H1 (cell line): Measurements from ENCODE around the gene OR4K1. TPM values are rescaled to one million over a fixed set of nuclear protein-coding genes. Genes with fewer than 3 reads are reported as not detected.

Experiments
- CTCF ChIA-PET: fragments of 300-600 bp; sonication (Branson Sonifier 250); formaldehyde crosslinking; loops from one replicate; lab custom pipeline; 2021; ENCODE audit not compliant: partially characterized antibody; lab: Charles Lee
- POLR2A ChIA-PET: fragments of 300-600 bp; sonication (Branson Sonifier 250); formaldehyde crosslinking; loops from one replicate; lab custom pipeline; 2021; ENCODE audit warnings: inconsistent platforms; ENCODE audit not compliant: partially characterized antibody; lab: Charles Lee
- DNase-seq, 2 experiments: peaks; one replicate each; pipeline versions ENCODE4 v3.0.0 to v3.0.0-alpha.2; 2010 to 2022; ENCODE audit warnings: low spot score in 2 of 2, low read depth in 1 of 2, mixed read lengths in 1 of 2
- FAIRE-seq: peaks from 2 replicates; lab custom pipeline; 2011; peaks lifted over from hg19 to GRCh38; lab: Jason Lieb, UNC
- H2AFZ ChIP-seq: 2 replicates; pipeline ENCODE4 v1.8.1; 2012; ENCODE audit warnings: low read length, inconsistent platforms
- H2AK5ac ChIP-seq: 2 replicates; pipeline ENCODE4 v1.6.1; 2013; ENCODE audit warnings: low read depth, low read length
- H2BK120ac ChIP-seq: replicated peaks from 2 replicates; pipeline ENCODE3; 2013; ENCODE audit warnings: low read depth, low read length, inconsistent platforms
- H2BK12ac ChIP-seq: 2 replicates; pipeline ENCODE4 v1.6.1; 2013; ENCODE audit warnings: low read depth, low read length
- H2BK15ac ChIP-seq: 2 replicates; pipeline ENCODE4 v1.6.1; 2013; ENCODE audit warnings: low read length
- H2BK20ac ChIP-seq: 2 replicates; pipeline ENCODE4 v1.6.1; 2013; ENCODE audit warnings: low read length
- H2BK5ac ChIP-seq: 2 replicates; pipeline ENCODE4 v1.6.1; 2013; ENCODE audit warnings: low read depth, low read length
- H3K14ac ChIP-seq: 2 replicates; pipeline ENCODE4 v1.6.1; 2013; ENCODE audit warnings: inconsistent platforms; ENCODE audit not compliant: insufficient read length
- H3K18ac ChIP-seq: 2 replicates; pipeline ENCODE4 v1.6.1; 2013; ENCODE audit warnings: low read length; ENCODE audit errors: extremely low read depth
- H3K23ac ChIP-seq: 2 replicates; pipeline ENCODE4 v1.6.1; 2013; ENCODE audit warnings: inconsistent platforms; ENCODE audit not compliant: insufficient read length
- H3K23me2 ChIP-seq: 2 replicates; pipeline ENCODE4 v1.6.1; 2013; ENCODE audit warnings: low read depth, low read length
- H3K27ac ChIP-seq: 2 replicates; pipeline ENCODE4 v1.6.1; 2011; ENCODE audit warnings: low read depth, low read length, inconsistent platforms
- H3K27me3 ChIP-seq, 4 experiments: replicated peaks in 1 of 4; 1 replicate in 1 of 4; 2 replicates in 3 of 4; pipeline versions ENCODE4 v1.6.1 to v1.8.1; 2011 to 2013; ENCODE audit warnings: low read length in 3 of 4, mild to moderate bottlenecking in 3 of 4, inconsistent platforms in 2 of 4, mixed read lengths in 2 of 4, moderate library complexity in 1 of 4; ENCODE audit not compliant: control insufficient read depth in 3 of 4, insufficient read depth in 3 of 4; ENCODE audit errors: extremely low read depth in 1 of 4
- H3K36me3 ChIP-seq, 4 experiments: 2 replicates each; pipeline versions ENCODE4 v1.6.1 to v1.8.1; 2011 to 2013; ENCODE audit warnings: mild to moderate bottlenecking in 4 of 4, low read length in 3 of 4, moderate library complexity in 2 of 4, control low read depth in 1 of 4, inconsistent platforms in 1 of 4; ENCODE audit not compliant: insufficient read depth in 4 of 4, control insufficient read depth in 2 of 4
- H3K4ac ChIP-seq: replicated peaks from 2 replicates; pipeline ENCODE3; 2013; ENCODE audit warnings: low read length, low read depth, mixed read lengths, inconsistent platforms; ENCODE audit not compliant: insufficient read length
- H3K4me1 ChIP-seq, 4 experiments: replicated peaks in 1 of 4; 1 replicate in 1 of 4; 2 replicates in 3 of 4; pipeline versions ENCODE4 v1.6.1 to v1.8.1; 2011 to 2013; ENCODE audit warnings: low read length in 3 of 4, inconsistent platforms in 2 of 4, mixed read lengths in 1 of 4; ENCODE audit not compliant: insufficient read depth in 4 of 4, control insufficient read depth in 3 of 4
- H3K4me2 ChIP-seq, 2 experiments: 2 replicates each; pipeline versions ENCODE4 v1.6.1 to v1.8.1; 2011 to 2013; ENCODE audit warnings: low read depth in 2 of 2, low read length in 2 of 2, control low read depth in 1 of 2, inconsistent platforms in 1 of 2, mild to moderate bottlenecking in 1 of 2; ENCODE audit not compliant: insufficient read depth in 1 of 2
- H3K4me3 ChIP-seq, 4 experiments: fragments of 200-600, 300-600 bp in 1 of 4; sonication (generic), shearing (Covaris generic), sonication (Bioruptor Twin) in 1 of 4; 2 replicates each; pipeline versions ENCODE4 v1.5.1 to v1.8.1; 2011 to 2016; ENCODE audit warnings: low read length in 4 of 4, low read depth in 3 of 4, control low read depth in 2 of 4, inconsistent platforms in 2 of 4, mild to moderate bottlenecking in 2 of 4, mixed read lengths in 1 of 4, moderate library complexity in 1 of 4; ENCODE audit not compliant: insufficient read depth in 2 of 4; ENCODE audit errors: extremely low read depth in 1 of 4
- H3K56ac ChIP-seq: replicated peaks from 2 replicates; pipeline ENCODE3; 2013; ENCODE audit warnings: low read depth, mild to moderate bottlenecking, mixed read lengths, low read length, inconsistent platforms; ENCODE audit not compliant: insufficient read length
- H3K79me1 ChIP-seq: 2 replicates; pipeline ENCODE4 v1.6.1; 2013; ENCODE audit warnings: low read depth, low read length, control low read depth
- H3K79me2 ChIP-seq, 2 experiments: 2 replicates each; pipeline versions ENCODE4 v1.6.1 to v1.8.1; 2012 to 2013; ENCODE audit warnings: low read length in 2 of 2, mild to moderate bottlenecking in 2 of 2, inconsistent platforms in 1 of 2; ENCODE audit not compliant: insufficient read depth in 2 of 2, control insufficient read depth in 1 of 2
- H3K9ac ChIP-seq, 4 experiments: replicated peaks in 1 of 4; 1 replicate in 1 of 4; 2 replicates in 3 of 4; pipeline versions ENCODE4 v1.6.1 to v1.8.1; 2011 to 2013; ENCODE audit warnings: low read depth in 3 of 4, low read length in 3 of 4, control low read depth in 2 of 4, mild to moderate bottlenecking in 2 of 4, moderate library complexity in 2 of 4, inconsistent platforms in 1 of 4; ENCODE audit errors: extremely low read depth in 1 of 4
- H3K9me3 ChIP-seq, 2 experiments: 2 replicates each; pipeline versions ENCODE4 v1.6.1 to v1.8.1; 2012 to 2013; ENCODE audit warnings: mild to moderate bottlenecking in 2 of 2, moderate library complexity in 2 of 2, control low read depth in 1 of 2, inconsistent platforms in 1 of 2, low read depth in 1 of 2, low read length in 1 of 2, mixed read lengths in 1 of 2; ENCODE audit not compliant: insufficient read depth in 2 of 2
- H4K20me1 ChIP-seq, 2 experiments: replicated peaks in 1 of 2; 2 replicates each; pipeline versions ENCODE3 to v1.8.1; 2011 to 2013; ENCODE audit warnings: inconsistent platforms in 2 of 2, low read length in 2 of 2, mild to moderate bottlenecking in 1 of 2; ENCODE audit not compliant: insufficient read depth in 2 of 2, control insufficient read depth in 1 of 2
- H4K5ac ChIP-seq: 2 replicates; pipeline ENCODE4 v1.6.1; 2013; ENCODE audit warnings: low read length, low read depth, mixed read lengths, inconsistent platforms; ENCODE audit not compliant: insufficient read length
- H4K8ac ChIP-seq: 2 replicates; pipeline ENCODE4 v1.8.0; 2013; ENCODE audit warnings: mild to moderate bottlenecking, moderate library complexity, low read length, inconsistent platforms; ENCODE audit not compliant: insufficient read depth; ENCODE audit errors: extremely low read depth
- H4K91ac ChIP-seq: replicated peaks from 2 replicates; pipeline ENCODE3; 2013; ENCODE audit warnings: low read length, mixed read lengths, inconsistent platforms; ENCODE audit not compliant: insufficient read length
- CBX8 ChIP-seq: fragments of 300-800, 300-1000 bp; sonication (generic); IDR thresholded peaks from 2 replicates; pipeline ENCODE4 v1.7.1; 2016; ENCODE audit warnings: low read depth, low read length, borderline replicate concordance
- CREB1 ChIP-seq: IDR thresholded peaks from 2 replicates; pipeline ENCODE4 v1.6.1; 2012; ENCODE audit warnings: inconsistent platforms
- E2F6 ChIP-seq: IDR thresholded peaks from 2 replicates; pipeline ENCODE4 v1.6.1; 2012; ENCODE audit warnings: inconsistent platforms
- GTF2F1 ChIP-seq: IDR thresholded peaks from 2 replicates; pipeline ENCODE4 v1.6.1; 2012; ENCODE audit warnings: low read depth, low read length, improper control_type of control experiment, borderline replicate concordance
- PHF8 ChIP-seq: fragments of 200-600 bp; sonication (generic); conservative IDR thresholded peaks from 2 replicates; pipeline ENCODE4 v1.7.1; 2012; ENCODE audit warnings: low read depth, mild to moderate bottlenecking, inconsistent platforms, low read length, moderate library complexity
- POU5F1 ChIP-seq: IDR thresholded peaks from 2 replicates; pipeline ENCODE4 v1.6.1; 2011; ENCODE audit warnings: low read depth, mild to moderate bottlenecking, low read length, moderate library complexity
- SIRT6 ChIP-seq: IDR thresholded peaks from one replicate; pipeline ENCODE4 v1.7.1; 2012; ENCODE audit warnings: low read length, inconsistent platforms
- SIX5 ChIP-seq: IDR thresholded peaks from 2 replicates; pipeline ENCODE4 v1.6.1; 2011; ENCODE audit warnings: mild to moderate bottlenecking, low read depth, low read length
- SUZ12 ChIP-seq: fragments of 200-600 bp; sonication (generic); IDR thresholded peaks from 2 replicates; pipeline ENCODE4 v1.6.1; 2012; ENCODE audit warnings: mild to moderate bottlenecking, inconsistent platforms, low read length, moderate library complexity, mixed read lengths
- ZNF274 ChIP-seq: IDR thresholded peaks from 2 replicates; pipeline ENCODE4 v1.7.0; 2012; ENCODE audit warnings: low read length, borderline replicate concordance; ENCODE audit errors: extremely low read depth
- WGBS, 2 experiments: shearing (Covaris generic) in 1 of 2; methylation state at CpG; one replicate each; pipeline versions ENCODE4 v1.1.6 to v1.1.7; 2013 to 2015; ENCODE audit warnings: low lambda C conversion rate in 2 of 2, mixed read lengths in 2 of 2, inconsistent platforms in 1 of 2, low coverage in 1 of 2, missing lambda C conversion rate in 1 of 2; ENCODE audit not compliant: insufficient replicate concordance in 2 of 2, insufficient coverage in 1 of 2, insufficient read length in 1 of 2; ENCODE audit errors: extremely low coverage in 1 of 2, missing lambda C conversion rate in 1 of 2; 5-methylcytosine and 5-hydroxymethylcytosine counted together
- polyA plus RNA-seq, 7 experiments: library from polyadenylated mRNA; depleted of rRNA in 3 of 7; stranded (reverse) in 5 of 7; unstranded in 2 of 7; fragments of >200 nt in 5 of 7; fragments of 200-250 nt in 2 of 7; gene quantifications; 1 replicate in 5 of 7; 2 replicates in 1 of 7; 4 replicates in 1 of 7; pipeline versions ENCODE4 v1.2.1 to v1.2.3, GENCODE V29; 2011 to 2013; ENCODE audit warnings: missing spikeins in 2 of 7, mixed read lengths in 2 of 7
- total RNA-seq: library from RNA; stranded (reverse); fragmentation: NEBNext Ultra II Directional; extraction: Animal tissue kit (Norgen Biotek cat#: 25700); gene quantifications from 2 replicates; pipeline ENCODE4 v1.2.1, GENCODE V29; 2021

Gene OR4K1
- total and polyA plus RNA-seq, 2 of the 8 experiments (the other 6 are each of a cell fraction or from before 2014, with no cell fraction given) = not detected

- no peak for TF ChIP-seq SIRT6
- no peak for TF ChIP-seq E2F6
- no peak for TF ChIP-seq POU5F1
- no peak for TF ChIP-seq SIX5
- no peak for TF ChIP-seq SUZ12
- no peak for TF ChIP-seq CREB1
- no peak for TF ChIP-seq GTF2F1
- no peak for TF ChIP-seq PHF8
- no peak for TF ChIP-seq CBX8
- TF ChIP-seq ZNF274 = no peak
- Histone ChIP-seq H3K27me3 (no peaks in the 10 kb centered on the region), H3K23me2 (no peaks in the 10 kb centered on the region), H4K5ac (no peak overlapping the region), H2BK120ac (no peak overlapping the region), H3K79me2 (no peaks in the 10 kb centered on the region), H2BK20ac (no peak overlapping the region), H3K4me3 (no peak overlapping the region), H3K36me3 (no peaks in the 10 kb centered on the region), H3K27ac (no peak overlapping the region), H3K23ac (no peak overlapping the region), H4K20me1 (no peaks in the 10 kb centered on the region), H3K79me1 (no peaks in the 10 kb centered on the region), H2BK5ac (no peak overlapping the region), H3K4me1 (no peaks in the 10 kb centered on the region), H3K18ac (no peak overlapping the region), H2BK12ac (no peak overlapping the region), H4K8ac (no peak overlapping the region), H3K9ac (no peak overlapping the region), H2AFZ (no peak overlapping the region), H2AK5ac (no peak overlapping the region), H3K14ac (no peak overlapping the region), H4K91ac (no peak overlapping the region), H3K9me3 (peaks cover 39 to 41% of the 10 kb centered on the region in 2 experiments), H2BK15ac (no peak overlapping the region), H3K4me2 (no peak overlapping the region), H3K4ac (no peak overlapping the region), H3K56ac (no peak overlapping the region)
- 24% methylated on average over 3 of the region's 3 CpGs; no CpG with 5 or more reads in 1 of the 2 experiments for WGBS, 2 experiments
- CTCF ChIA-PET = no interaction called here
- FAIRE-seq = no peak
- DNase-seq = no peak
- POLR2A ChIA-PET = no interaction called here
These were observed 19.6 kb upstream of the OR4K1 start for GRCh38 chr14:19911114-19911513.
